ENCODE measurements around the gene ZNF566. TPM values are rescaled to one million over a fixed set of nuclear protein-coding genes. Genes with fewer than 3 reads are reported as not detected.

The ZNF566 gene
- total and polyA plus RNA-seq, 2 of the 13 experiments (the other 11 are each of a cell fraction or from before 2014, with no cell fraction given): 4.8 to 13.7 TPM

DNA sequence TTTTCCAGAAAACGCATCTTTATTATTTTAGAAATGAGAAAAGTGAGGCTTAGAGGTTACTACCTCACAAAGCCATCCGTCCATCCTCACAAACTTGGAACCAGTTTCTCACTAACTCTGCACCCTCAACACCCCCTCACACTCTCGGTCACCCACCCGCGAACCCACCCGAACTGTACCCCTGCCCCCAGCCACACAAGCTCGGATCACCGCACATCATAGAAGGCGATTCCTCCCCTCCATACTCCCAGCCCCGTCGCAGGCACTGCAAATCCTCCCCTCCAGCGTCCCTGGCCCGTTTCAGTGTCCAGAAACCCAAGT, 38.5 kb upstream of the ZNF566 start:
- Histone ChIP-seq H4K20me1 (ENCODE audit: insufficient read depth, low read length) (no peaks in the 10 kb centered on the region), H3K9ac (ENCODE audit: insufficient read depth, low read depth, low read length) (peak overlapping the region; percentile 90), H3K27me3 (ENCODE audit: control insufficient read depth in 1 of 2, insufficient read depth in 2 of 2, low read length in 2 of 2) (no peaks in the 10 kb centered on the region; a peak in 1 of 5 replicates), H3K79me2 (ENCODE audit: insufficient read depth, low read length) (peaks cover 19% of the 10 kb centered on the region), H3K9me3 (ENCODE audit: low read length) (peaks cover 15% of the 10 kb centered on the region), H2AFZ (ENCODE audit: low read length) (no peak overlapping the region), H3K4me1 (ENCODE audit: insufficient read depth, low read length) (peaks cover 18% of the 10 kb centered on the region), H3K27ac (ENCODE audit: extremely low read length, insufficient read depth, low read length) (peak overlapping the region; percentile 86), H3K4me3 (replicated peaks in 1 of 3; ENCODE audit: insufficient read depth in 1 of 3, low read depth in 2 of 3, low read length in 3 of 3) (peak overlapping the region; percentile 73 to 93 (median 85)), H3K36me3 (replicated peaks in 1 of 2; ENCODE audit: control insufficient read depth in 1 of 2, insufficient read depth in 2 of 2, low read length in 2 of 2) (peaks cover 0 to 8% of the 10 kb centered on the region in 2 experiments; a peak in 2 of 5 replicates), H3K4me2 (ENCODE audit: low read depth, low read length) (peak overlapping the region; percentile 100)
- peak; percentile 22; the same call in 2 of the 3 replicates for ATAC-seq
- no TSS peak for BruUV-seq (replicated peaks)
- intact Hi-C loops (cut with micrococcal nuclease; ENCODE audit: unreplicated experiment) (loop anchor here (1.0 to 2.0 kb wide), 2 partner anchors 39 to 45 kb away; partner anchors contain the start of genes ZNF529 and ZNF566), in situ Hi-C loops (cut with HindIII; ENCODE audit: extremely low pct_ligation_motif_present, low pct_unique_long_range_greater_than_20kb) (no loop called here)
- CTCF ChIA-PET (ENCODE audit: low intra/inter-chr PET ratio, low total read pairs): no interaction called here
- FAIRE-seq: no peak
- DNase-seq (ENCODE audit: low spot score): no peak
- WGBS (ENCODE audit: low lambda C conversion rate): 1% methylated on average over 13 of the region's 13 CpGs
- POLR2A ChIA-PET: interaction anchor here (0.9 to 2.2 kb wide), 14 partner anchors 17 to 1067 kb away, joined by 4 to 57 read pairs (median 8); partner anchors contain the start of genes ZFP14, ZNF146, ZNF345 and ZNF382
- TF ChIP-seq CBFB (CRISPR knock-in tag; IDR thresholded peaks at IDR 0.05) (no peak), SP5 (CRISPR knock-in tag; IDR thresholded peaks at IDR 0.05; ENCODE audit: borderline replicate concordance, low read depth) (no peak), SKI (IDR thresholded peaks at IDR 0.05; ENCODE audit: partially characterized antibody) (no peak), IKZF4 (CRISPR knock-in tag; IDR thresholded peaks at IDR 0.05; ENCODE audit: borderline replicate concordance, low read depth, not compliant biosample characterization) (no peak), POLR2AphosphoS5 (IDR thresholded peaks at IDR 0.05; ENCODE audit: low read depth, low read length) (no peak), TAF15 (IDR thresholded peaks at IDR 0.05; ENCODE audit: low read depth, low read length, poor library complexity, severe bottlenecking) (peak; percentile 67), BHLHE40 (IDR thresholded peaks at IDR 0.05; ENCODE audit: low read length) (no peak), ZBTB7B (CRISPR knock-in tag; IDR thresholded peaks at IDR 0.05) (0 out of 2 replicates have a peak, but pooled peaks have one; percentile 60), EZH2 (conservative IDR thresholded peaks at IDR 0.05; ENCODE audit: low read depth, low read length) (no peak), GABPB1 (CRISPR knock-in tag; IDR thresholded peaks at IDR 0.05) (no peak), BORCS8-MEF2B (CRISPR knock-in tag; IDR thresholded peaks at IDR 0.05) (no peak), YY1 (IDR thresholded peaks at IDR 0.05; ENCODE audit: insufficient read depth, insufficient replicate concordance, low read depth, low read length) (no peak), FIP1L1 (IDR thresholded peaks at IDR 0.05; ENCODE audit: borderline replicate concordance, insufficient read depth, low read depth, low read length) (no peak)
- TF ChIP-seq, protein P1, sequence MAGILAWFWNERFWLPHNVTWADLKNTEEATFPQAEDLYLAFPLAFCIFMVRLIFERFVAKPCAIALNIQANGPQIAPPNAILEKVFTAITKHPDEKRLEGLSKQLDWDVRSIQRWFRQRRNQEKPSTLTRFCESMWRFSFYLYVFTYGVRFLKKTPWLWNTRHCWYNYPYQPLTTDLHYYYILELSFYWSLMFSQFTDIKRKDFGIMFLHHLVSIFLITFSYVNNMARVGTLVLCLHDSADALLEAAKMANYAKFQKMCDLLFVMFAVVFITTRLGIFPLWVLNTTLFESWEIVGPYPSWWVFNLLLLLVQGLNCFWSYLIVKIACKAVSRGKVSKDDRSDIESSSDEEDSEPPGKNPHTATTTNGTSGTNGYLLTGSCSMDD (CRISPR knock-in tag; IDR thresholded peaks at IDR 0.05): no peak
- TF ChIP-seq, protein P2, sequence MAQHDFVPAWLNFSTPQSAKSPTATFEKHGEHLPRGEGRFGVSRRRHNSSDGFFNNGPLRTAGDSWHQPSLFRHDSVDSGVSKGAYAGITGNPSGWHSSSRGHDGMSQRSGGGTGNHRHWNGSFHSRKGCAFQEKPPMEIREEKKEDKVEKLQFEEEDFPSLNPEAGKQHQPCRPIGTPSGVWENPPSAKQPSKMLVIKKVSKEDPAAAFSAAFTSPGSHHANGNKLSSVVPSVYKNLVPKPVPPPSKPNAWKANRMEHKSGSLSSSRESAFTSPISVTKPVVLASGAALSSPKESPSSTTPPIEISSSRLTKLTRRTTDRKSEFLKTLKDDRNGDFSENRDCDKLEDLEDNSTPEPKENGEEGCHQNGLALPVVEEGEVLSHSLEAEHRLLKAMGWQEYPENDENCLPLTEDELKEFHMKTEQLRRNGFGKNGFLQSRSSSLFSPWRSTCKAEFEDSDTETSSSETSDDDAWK (CRISPR knock-in tag; IDR thresholded peaks at IDR 0.05): no peak
- TF ChIP-seq, protein P3, sequence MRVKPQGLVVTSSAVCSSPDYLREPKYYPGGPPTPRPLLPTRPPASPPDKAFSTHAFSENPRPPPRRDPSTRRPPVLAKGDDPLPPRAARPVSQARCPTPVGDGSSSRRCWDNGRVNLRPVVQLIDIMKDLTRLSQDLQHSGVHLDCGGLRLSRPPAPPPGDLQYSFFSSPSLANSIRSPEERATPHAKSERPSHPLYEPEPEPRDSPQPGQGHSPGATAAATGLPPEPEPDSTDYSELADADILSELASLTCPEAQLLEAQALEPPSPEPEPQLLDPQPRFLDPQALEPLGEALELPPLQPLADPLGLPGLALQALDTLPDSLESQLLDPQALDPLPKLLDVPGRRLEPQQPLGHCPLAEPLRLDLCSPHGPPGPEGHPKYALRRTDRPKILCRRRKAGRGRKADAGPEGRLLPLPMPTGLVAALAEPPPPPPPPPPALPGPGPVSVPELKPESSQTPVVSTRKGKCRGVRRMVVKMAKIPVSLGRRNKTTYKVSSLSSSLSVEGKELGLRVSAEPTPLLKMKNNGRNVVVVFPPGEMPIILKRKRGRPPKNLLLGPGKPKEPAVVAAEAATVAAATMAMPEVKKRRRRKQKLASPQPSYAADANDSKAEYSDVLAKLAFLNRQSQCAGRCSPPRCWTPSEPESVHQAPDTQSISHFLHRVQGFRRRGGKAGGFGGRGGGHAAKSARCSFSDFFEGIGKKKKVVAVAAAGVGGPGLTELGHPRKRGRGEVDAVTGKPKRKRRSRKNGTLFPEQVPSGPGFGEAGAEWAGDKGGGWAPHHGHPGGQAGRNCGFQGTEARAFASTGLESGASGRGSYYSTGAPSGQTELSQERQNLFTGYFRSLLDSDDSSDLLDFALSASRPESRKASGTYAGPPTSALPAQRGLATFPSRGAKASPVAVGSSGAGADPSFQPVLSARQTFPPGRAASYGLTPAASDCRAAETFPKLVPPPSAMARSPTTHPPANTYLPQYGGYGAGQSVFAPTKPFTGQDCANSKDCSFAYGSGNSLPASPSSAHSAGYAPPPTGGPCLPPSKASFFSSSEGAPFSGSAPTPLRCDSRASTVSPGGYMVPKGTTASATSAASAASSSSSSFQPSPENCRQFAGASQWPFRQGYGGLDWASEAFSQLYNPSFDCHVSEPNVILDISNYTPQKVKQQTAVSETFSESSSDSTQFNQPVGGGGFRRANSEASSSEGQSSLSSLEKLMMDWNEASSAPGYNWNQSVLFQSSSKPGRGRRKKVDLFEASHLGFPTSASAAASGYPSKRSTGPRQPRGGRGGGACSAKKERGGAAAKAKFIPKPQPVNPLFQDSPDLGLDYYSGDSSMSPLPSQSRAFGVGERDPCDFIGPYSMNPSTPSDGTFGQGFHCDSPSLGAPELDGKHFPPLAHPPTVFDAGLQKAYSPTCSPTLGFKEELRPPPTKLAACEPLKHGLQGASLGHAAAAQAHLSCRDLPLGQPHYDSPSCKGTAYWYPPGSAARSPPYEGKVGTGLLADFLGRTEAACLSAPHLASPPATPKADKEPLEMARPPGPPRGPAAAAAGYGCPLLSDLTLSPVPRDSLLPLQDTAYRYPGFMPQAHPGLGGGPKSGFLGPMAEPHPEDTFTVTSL (CRISPR knock-in tag; IDR thresholded peaks at IDR 0.05; ENCODE audit: borderline replicate concordance): no peak
